ENCODE measurements around the gene RGN.
"Not testable (repeated sequence)": the region's sequence is repeated elsewhere in the genome, so short reads cannot be mapped to it uniquely, and the experiment has no call there.

Gene RGN

DNA sequence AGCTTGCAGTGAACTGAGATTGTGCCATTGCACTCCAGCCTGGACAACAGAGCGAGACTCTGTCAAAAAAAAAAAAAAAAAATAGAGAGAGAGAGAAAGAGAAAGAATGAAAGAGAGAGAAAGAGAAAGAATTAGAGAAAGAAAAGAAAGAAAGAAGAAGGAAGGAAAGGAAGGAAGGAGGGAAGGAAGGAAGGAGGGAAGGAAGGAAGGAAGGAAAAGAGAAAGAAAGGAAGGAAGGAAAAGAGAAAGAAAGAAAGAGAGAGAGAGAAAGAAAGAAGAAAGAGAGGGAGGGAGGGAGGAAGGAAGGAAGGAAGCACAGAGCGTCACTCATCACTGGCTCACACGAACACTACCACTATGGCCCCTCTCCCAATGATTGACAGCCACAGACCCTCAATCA is 46.2 kb downstream of the RGN start:
- DNase-seq (ENCODE audit: low spot score), result not testable (repeated sequence)

GRCh38 chrX:47129157-47129898 is 51.1 kb downstream of the RGN start:
- DNase-seq (ENCODE audit: low spot score), result peak; percentile 93

DNA sequence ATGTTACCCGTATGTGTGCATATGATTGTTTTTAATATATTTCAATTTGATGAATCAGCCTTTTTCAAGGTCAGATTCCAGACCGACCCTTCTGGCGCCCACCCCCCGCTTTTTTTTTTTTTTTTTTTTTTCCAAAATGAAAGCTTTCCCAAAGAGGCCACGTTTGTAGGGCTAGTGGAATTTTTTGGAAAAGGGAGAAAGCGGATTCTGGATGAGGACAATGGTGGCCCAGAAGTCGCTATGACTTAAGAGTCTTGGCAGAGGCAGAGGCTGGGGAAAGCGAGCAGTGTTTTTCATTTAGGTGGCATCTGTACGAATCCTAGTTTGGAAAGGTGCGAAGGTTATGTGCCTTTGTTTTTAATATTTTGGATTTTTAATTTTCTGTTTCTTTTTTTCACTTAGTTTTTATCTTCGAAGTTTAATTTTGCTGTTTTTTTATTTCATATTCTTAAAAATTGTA is 51.7 kb downstream of the RGN start:
- no peak for DNase-seq (ENCODE audit: low spot score)

- DNase-seq (ENCODE audit: low spot score), result no peak
Observed at GRCh38 chrX:47133493-47133892, 55.2 kb downstream of the RGN start.

GRCh38 chrX:47135650-47136049 is 57.4 kb downstream of the RGN start:
- DNase-seq (ENCODE audit: low spot score), result not testable (repeated sequence)

DNA sequence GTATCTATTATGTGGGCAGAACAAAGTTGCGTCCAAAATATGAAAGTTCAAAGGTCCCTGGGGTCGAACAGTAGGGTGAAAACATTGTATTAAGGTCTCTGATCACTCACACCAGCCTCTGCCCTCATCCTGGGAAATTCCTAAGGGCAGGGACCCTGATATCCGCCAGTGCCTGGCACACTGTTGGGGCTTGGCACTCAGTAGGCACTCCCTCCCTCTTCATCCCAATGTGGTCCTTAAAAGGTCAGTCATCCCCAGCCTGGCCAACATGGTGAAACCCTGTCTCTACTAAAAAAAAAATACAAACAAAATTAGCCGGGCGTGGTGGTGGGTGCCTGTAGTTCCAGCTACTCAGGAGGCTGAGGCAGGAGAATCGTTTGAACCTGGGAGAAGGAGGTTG is 59.9 kb downstream of the RGN start:
- DNase-seq (ENCODE audit: low spot score), result no peak
